ENCODE results near the gene RAD9B. TPM values are rescaled to one million over a fixed set of nuclear protein-coding genes. Genes with fewer than 3 reads are reported as not detected.
"Not testable (repeated sequence)": the region's sequence is repeated elsewhere in the genome, so short reads cannot be mapped to it uniquely, and the experiment has no call there.

The RAD9B gene
- total RNA-seq (2014; rRNA removed; shearing (Covaris generic)), result 0.89 and 2.1 TPM in 2 replicates

GRCh38 chr12:110501752-110502738, at the start of gene RAD9B, which contains the start of gene VPS29:
RAD9B (plus strand) TSS chr12:110502331; CDS start chr12:110502338, 7 bp downstream.
VPS29 (minus strand) TSS chr12:110502111; CDS start chr12:110502051, 60 bp downstream.
- peak; percentile 96 for DNase-seq (ENCODE audit: low spot score)

GRCh38 chr12:110453569-110454296, 48.4 kb upstream of the RAD9B start:
- DNase-seq (ENCODE audit: low spot score), result no peak

DNA sequence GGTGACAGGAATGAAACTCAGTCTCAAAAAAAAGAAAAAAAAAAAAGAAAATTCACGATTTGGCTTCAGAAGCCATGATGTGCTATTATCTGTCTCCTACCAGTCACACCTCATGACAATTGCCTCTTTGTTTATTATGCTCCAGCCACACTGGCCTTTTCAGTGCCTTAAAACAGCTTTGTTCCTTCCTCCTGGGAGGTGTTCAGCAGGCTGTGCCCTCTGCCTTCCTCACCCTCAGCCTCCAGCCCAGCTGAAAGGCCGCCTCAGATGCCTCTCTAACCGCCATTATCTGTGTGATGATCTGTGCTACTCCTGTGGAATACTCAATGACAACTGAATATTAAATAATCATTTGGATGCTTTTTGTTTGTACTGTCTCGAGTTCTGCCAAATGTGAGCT, 43.4 kb upstream of the RAD9B start:
- no peak for DNase-seq (ENCODE audit: low spot score)

DNA sequence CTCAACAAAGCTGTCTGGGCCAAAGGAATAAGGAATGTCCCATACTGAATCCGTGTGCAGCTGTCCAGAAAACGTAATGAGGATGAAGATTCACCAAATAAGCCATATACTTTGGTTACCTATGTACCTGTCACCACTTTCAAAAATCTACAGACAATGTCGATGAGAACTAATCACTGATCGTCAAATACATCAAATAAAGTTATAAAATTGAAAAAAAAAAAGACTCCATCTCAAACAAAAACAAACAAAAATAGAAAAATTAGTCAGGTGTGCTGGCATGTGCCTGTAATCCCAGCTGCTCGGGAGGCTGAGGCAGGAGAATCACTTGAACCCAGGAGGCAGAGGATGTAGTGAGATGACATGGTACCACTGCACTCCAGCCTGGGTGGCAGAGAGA, 40.9 kb upstream of the RAD9B start:
- not testable (repeated sequence) for DNase-seq (ENCODE audit: low spot score)

GRCh38 chr12:110465024-110465423, 37.1 kb upstream of the RAD9B start:
- DNase-seq (ENCODE audit: low spot score), result no peak

DNA sequence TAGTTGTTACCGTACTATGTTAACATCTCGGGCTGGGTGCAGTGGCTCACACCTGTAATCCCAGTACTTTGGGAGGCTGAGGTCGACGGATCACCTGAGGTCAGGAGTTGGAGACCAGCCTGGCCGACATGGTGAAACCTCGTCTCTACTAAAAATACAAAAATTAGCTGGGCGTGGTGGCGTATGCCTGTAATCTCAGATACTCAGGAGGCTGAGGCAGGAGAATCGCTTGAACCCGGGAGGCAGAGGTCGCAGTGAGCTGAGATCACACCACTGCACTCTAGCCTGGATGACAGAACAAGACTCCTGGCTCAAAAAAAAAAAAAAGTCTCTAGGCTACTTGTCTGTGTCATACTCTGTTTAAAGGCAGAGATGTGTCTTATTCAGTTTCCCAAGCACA, 36.4 kb upstream of the RAD9B start:
- DNase-seq (ENCODE audit: low spot score), result not testable (repeated sequence)

GRCh38 chr12:110466791-110467190, 35.3 kb upstream of the RAD9B start:
- no peak for DNase-seq (ENCODE audit: low spot score)

DNA sequence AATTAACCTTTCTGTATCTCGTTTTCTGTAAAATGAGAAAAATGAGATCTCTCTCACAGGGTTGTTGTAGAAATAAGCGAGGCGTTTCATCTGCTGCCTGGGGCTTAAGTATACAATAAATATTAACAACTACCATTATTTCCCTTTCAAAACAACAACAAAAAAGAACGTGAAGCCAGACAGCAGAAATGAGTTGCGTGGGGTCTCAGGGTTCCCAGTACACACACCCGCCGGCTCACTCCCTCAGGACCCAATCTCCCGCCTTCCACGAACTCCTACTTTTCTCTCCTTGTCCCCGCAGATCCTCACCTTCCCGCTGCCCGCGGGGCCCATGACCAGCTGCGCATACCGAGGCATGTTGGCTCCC, 34.3 kb upstream of the RAD9B start:
- DNase-seq (ENCODE audit: low spot score), result no peak

- peak; percentile 97 for DNase-seq (ENCODE audit: low spot score)
These were observed 33.7 kb upstream of the RAD9B start, which contains the start of the genes FAM216A and GPN3 for GRCh38 chr12:110468214-110469048. FAM216A (plus strand) TSS chr12:110468845; CDS start chr12:110468876, 31 bp downstream. GPN3 (minus strand) TSS chr12:110468257; CDS start chr12:110468203, 54 bp downstream.

GRCh38 chr12:110475426-110475825, 26.7 kb upstream of the RAD9B start:
- DNase-seq (ENCODE audit: low spot score), result no peak

DNA sequence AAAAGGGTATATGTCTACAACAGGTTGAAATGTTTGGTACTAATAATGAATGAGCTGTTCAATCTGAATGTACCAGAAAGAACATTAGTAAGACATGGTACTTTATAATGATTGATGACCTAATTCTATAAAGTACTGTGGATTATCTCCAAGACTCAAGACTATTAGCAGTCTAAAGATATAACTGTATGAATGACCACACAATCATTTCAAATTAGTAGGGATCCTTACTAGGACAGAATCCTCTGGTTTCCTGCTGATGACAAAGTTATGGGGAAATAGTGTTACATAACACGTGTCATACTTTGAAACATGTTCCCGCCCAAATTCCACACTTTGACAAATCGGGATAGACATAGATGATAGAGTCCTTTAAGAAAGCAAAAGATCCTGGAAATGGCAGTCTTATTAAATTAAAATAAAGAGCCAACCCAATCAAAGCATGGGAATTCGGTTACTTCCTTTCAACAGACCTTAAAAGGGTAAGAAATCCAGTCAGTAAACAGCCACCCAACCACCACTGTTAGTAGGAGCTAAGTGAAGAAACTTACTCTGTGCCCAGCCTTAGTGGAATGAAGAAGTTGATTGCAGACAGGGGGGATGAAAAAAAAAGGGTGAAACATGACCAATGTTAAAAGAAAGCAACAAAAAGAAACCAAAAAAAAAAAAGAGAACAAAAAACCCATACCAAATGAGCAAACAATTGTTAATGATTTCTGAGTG, 3.0 kb upstream of the RAD9B start:
- peak; percentile 31 for DNase-seq (ENCODE audit: low spot score)

DNA sequence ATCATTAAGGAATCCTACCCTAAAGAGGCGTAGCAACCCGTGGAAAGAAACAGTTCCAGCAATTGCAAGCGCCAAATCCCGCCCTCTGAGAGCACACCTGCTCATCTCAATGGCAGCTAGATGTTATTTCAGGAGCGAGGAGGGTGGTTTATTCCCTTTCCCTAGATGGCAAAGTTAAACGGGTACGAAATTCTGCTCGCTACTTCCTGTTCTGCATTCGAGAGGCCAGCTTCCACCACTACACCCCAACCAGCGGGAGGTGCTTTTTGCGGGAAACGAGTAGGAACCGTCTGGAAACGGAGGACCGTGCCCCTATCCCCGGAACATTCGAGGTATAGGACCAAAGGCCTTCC, 756 bp upstream of the RAD9B start:
- peak; percentile 53 for DNase-seq (ENCODE audit: low spot score)

GRCh38 chr12:110503432-110503831, 1.3 kb downstream of the RAD9B start:
- no peak for DNase-seq (ENCODE audit: low spot score)

DNA sequence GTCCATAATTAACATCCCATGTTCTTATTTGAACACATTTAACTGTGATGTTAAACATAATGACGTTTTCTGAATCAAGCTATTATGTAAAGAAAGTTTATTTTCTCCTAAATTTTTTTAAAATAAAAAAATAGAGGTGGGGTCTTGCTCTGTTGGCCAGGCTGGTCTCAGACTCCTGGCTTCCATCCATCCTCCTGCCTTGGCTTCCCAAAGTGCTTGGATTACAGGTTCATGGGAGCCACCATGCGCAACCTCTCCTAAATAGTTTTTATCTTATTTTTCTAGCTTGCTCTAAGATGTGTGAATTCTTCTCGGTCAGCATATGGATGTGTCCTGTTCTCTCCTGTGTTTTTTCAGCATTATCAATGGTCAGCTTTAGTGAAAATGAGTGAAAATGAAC, 3.2 kb downstream of the RAD9B start:
- no peak for DNase-seq (ENCODE audit: low spot score)

GRCh38 chr12:110508071-110508586, 6.0 kb downstream of the RAD9B start:
- no peak for DNase-seq (ENCODE audit: low spot score)

GRCh38 chr12:110513842-110514241, 11.7 kb downstream of the RAD9B start:
- no peak for DNase-seq (ENCODE audit: low spot score)

DNA sequence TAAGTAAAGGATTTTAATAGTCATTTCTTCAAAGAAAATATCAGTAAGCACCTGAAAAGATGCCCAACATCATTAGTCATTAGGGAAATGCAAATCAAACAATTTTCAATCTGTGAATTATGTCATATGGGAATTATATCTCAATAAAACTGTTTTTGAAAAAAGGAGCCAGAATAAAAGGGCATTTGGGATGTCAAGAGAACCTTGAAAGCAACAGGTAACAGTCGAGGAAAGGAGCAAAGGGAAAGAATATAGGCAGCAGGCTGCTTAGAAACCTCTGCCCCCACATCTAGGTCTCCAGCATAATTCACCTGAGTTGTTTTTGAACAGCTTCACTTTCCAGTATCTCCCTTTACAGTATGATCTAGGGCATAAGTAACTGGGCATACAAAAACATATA, 12.2 kb downstream of the RAD9B start:
- DNase-seq (ENCODE audit: low spot score), result no peak

- DNase-seq (ENCODE audit: low spot score), result no peak
These were observed 14.9 kb downstream of the RAD9B start for GRCh38 chr12:110516995-110517394.

GRCh38 chr12:110518014-110518413, 15.9 kb downstream of the RAD9B start:
- not testable (repeated sequence) for DNase-seq (ENCODE audit: low spot score)

GRCh38 chr12:110520876-110521712, 19.0 kb downstream of the RAD9B start:
- not testable (repeated sequence) for DNase-seq (ENCODE audit: low spot score)
